Heart left ventricle (tissue), 16 donors: Measurements from ENCODE around the gene RBBP5. TPM values are rescaled to one million over a fixed set of nuclear protein-coding genes. Genes with fewer than 3 reads are reported as not detected.

Source experiments
- ATAC-seq, 4 donors: fragments of 200-7000 bp; cut with Tn5 transposase; one replicate each; pipeline ENCODE4 v1.9.1; 2020 to 2022; ENCODE audit warnings: moderate library complexity in 4 of 4, mild to moderate bottlenecking in 3 of 4, moderate number of reproducible peaks in 1 of 4
- DNase-seq, 5 donors: peaks; one replicate each; pipeline ENCODE4 v3.0.0-alpha.2; 2020
- H3K27ac ChIP-seq, 12 donors: fragments of 200-600 bp; sonication (generic) in 4 of 12; one replicate each; pipeline versions ENCODE4 v1.5.0 to v1.8.0; 2016 to 2022; ENCODE audit warnings: mild to moderate bottlenecking in 2 of 12
- H3K27me3 ChIP-seq, 9 donors: fragments of 200-600 bp; sonication (generic) in 2 of 9; one replicate each; pipeline versions ENCODE4 v1.5.1 to v1.8.0; 2016 to 2022; ENCODE audit warnings: mild to moderate bottlenecking in 3 of 9
- H3K36me3 ChIP-seq, 9 donors: fragments of 200-600 bp; sonication (generic) in 2 of 9; one replicate each; pipeline versions ENCODE4 v1.5.0 to v1.8.0; 2018 to 2022; ENCODE audit warnings: mild to moderate bottlenecking in 2 of 9
- H3K4me1 ChIP-seq, 12 donors: fragments of 200-600 bp; sonication (generic) in 4 of 12; one replicate each; pipeline versions ENCODE4 v1.5.0 to v1.8.0; 2016 to 2022; ENCODE audit warnings: mild to moderate bottlenecking in 3 of 12
- H3K4me3 ChIP-seq, 12 donors: fragments of 200-600 bp; sonication (generic) in 4 of 12; one replicate each; pipeline versions ENCODE4 v1.5.0 to v1.8.0; 2017 to 2022; ENCODE audit warnings: mild to moderate bottlenecking in 9 of 12, moderate library complexity in 4 of 12
- H3K9me3 ChIP-seq, 12 donors: fragments of 200-600 bp; sonication (generic) in 4 of 12; one replicate each; pipeline versions ENCODE4 v1.5.0 to v1.8.0; 2016 to 2022; ENCODE audit warnings: mild to moderate bottlenecking in 1 of 12
- POLR2A ChIP-seq, 2 donors: fragments of 450-650 bp; IDR thresholded peaks; one replicate each; pipeline ENCODE4 v1.6.1; 2017; ENCODE audit warnings: antibody characterized with exemption in 2 of 2, mild to moderate bottlenecking in 2 of 2, moderate library complexity in 2 of 2
- WGBS, 4 donors: extraction: QIAGEN DNeasy Blood & Tissue Kit in 2 of 4; methylation state at CpG; one replicate each; pipeline versions ENCODE4 v1.1.5 to v1.1.7; 2013 to 2018; 5-methylcytosine and 5-hydroxymethylcytosine counted together
- intact Hi-C, 10 donors: fragments of 100-400 bp; cut with DNase I; formaldehyde crosslinking; loops; one replicate each; pipeline versions ENCODE4 v1.11.1 to v1.14.2; 2022
- polyA plus RNA-seq, 2 donors: library from polyadenylated mRNA; stranded (reverse); fragments of 200-250 nt; gene quantifications; one replicate each; pipeline ENCODE4 v1.2.3, GENCODE V29; 2013
- total RNA-seq, 9 donors: library from RNA; depleted of rRNA in 2 of 9; stranded (reverse); fragments of >200 nt in 2 of 9; fragmentation: NEBNext Ultra II Directional in 3 of 9; extraction: Animal tissue kit (Norgen Biotek cat#: 25700) in 3 of 9; gene quantifications; one replicate each; pipeline versions ENCODE4 v1.1.0 to v1.2.4, GENCODE V29; 2016 to 2023
- TF ChIP-seq, protein P1 (sequence below), 12 donors: fragments of 200-600 bp; sonication (generic) in 4 of 12; IDR thresholded peaks; one replicate each; pipeline versions ENCODE4 v1.5.0 to v1.8.0; 2018 to 2022; ENCODE audit warnings: antibody characterized with exemption in 12 of 12, mild to moderate bottlenecking in 5 of 12
- donor health status: ischemic (EF 13 %, LVEDD 7.1; RV severe dilation, severe dysfunction).
- donor health status: healthy with polysubstance abuse.
- donor health status: DM: no; HTN: yes; CAD: no.
- donor health status: DM: no; HTN: no; CAD: no.
- donor health status: ischemic (EF 25% LVEDD 6.9; RV normal size, moderate dysfunction).
- donor health status: ischemic (EF 25% LVEDD 5.7; RV mildly dilated, moderate dysfunction).
- donor health status: healthy.
- donor health status: DM: yes; HTN: yes; CAD: no.
- donor health status: ischemic (EF 35%, LVEDD 5.7; RV mildly dilated, moderate dysfunction).
- donor health status: nonischemic (EF 11% LVEDD 7.7; RV severe dilation, severe dysfunction).
- donor health status: DM: yes; HTN: yes; CAD: no.
- donor health status: PGD.
- donor health status: ischemic (EF 29% LVEDD 5.4; RV normal size, mild dysfunction).
- donor health status: nonischemic (EF 23%, LVEDD 6.1; RV moderate dilation, normal function).

Gene RBBP5
- total and polyA plus RNA-seq, 11 donors: 3.8 to 12.1 (median 9.5) TPM

DNA sequence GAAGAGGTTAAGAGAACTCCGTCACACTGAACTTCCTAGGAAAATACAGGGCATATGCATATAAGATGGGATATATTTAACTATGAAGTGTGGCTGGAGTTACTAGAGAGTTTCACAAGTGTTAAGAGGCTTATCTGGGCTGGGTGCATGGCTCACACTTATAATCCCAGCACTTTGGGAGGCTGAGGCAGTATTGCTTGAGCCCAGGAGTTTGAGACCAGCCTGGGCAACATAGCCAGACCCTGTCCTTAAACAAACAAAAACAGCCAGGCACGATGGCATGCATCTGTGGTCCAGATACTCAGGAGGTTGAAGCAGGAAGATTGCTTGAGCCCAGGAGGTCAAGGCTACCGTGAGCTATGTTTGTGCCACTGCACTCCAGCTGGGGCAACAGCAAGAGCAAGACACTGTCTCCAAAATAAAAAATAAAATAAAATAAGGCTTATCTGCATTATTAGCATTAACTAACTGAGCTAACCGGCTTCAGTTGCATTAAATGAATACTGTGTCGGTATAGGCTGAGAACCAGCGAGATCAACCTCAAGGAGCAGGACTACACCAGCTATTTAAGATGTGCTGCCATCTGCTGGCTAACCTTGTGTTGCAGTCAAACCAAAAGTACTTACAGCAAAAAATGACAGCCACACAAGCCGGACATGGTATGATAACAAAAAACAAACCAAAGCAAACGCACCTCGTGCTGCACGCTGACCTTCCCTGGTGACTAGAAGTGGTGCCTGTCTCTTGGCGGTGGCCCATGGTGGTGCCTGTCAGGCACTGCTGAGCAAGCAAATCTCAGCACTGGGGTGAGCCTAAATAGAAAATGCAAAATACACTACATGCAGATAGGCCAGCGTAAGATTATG, 19.7 kb upstream of the RBBP5 start:
- TF ChIP-seq POLR2A (IDR thresholded peaks at IDR 0.05): no peak
- TF ChIP-seq, protein P1, sequence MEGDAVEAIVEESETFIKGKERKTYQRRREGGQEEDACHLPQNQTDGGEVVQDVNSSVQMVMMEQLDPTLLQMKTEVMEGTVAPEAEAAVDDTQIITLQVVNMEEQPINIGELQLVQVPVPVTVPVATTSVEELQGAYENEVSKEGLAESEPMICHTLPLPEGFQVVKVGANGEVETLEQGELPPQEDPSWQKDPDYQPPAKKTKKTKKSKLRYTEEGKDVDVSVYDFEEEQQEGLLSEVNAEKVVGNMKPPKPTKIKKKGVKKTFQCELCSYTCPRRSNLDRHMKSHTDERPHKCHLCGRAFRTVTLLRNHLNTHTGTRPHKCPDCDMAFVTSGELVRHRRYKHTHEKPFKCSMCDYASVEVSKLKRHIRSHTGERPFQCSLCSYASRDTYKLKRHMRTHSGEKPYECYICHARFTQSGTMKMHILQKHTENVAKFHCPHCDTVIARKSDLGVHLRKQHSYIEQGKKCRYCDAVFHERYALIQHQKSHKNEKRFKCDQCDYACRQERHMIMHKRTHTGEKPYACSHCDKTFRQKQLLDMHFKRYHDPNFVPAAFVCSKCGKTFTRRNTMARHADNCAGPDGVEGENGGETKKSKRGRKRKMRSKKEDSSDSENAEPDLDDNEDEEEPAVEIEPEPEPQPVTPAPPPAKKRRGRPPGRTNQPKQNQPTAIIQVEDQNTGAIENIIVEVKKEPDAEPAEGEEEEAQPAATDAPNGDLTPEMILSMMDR (IDR thresholded peaks at IDR 0.05): peak; percentile 68 to 87 (median 78)
- intact Hi-C loops: loop anchor here (2.0 to 10.0 kb wide), 7 partner anchors 111 to 164 kb away; no protein-coding TSS in a partner anchor

DNA sequence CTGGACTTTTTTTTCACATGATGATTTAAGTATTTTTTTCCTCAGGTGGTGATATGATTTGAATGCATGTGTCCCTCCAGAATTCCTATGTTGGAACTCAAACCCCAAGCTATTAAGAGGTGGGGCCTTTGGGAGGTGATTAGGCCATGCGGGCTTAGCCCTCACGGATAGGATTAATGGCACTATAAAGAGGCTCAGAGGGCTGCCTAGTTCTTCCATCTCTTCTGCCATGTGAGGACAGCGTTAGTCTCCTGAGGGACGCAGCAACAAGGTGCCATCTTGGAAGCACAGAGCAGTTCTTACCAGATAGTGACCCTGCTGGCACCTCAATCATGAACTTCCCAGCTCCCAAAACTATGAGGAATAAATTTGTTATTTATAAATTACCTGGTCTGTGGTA, 18.3 kb upstream of the RBBP5 start:
- intact Hi-C loops: loop anchor here (5.0 to 10.0 kb wide), 6 partner anchors 112 to 163 kb away; no protein-coding TSS in a partner anchor
- 92 to 94% (median 94%) methylated on average over 4 of the region's 4 CpGs for WGBS, 4 donors

More for the DNA sequence above, 19.7 kb upstream of the RBBP5 start:
- 18 to 22% (median 19%) methylated on average over 12 of the region's 12 CpGs for WGBS, 4 donors
- H3K27me3 ChIP-seq: no peaks in the 10 kb centered on the region
- peaks cover 0 to 27% (median 10%) of the 10 kb centered on the region in 12 donors for H3K4me1 ChIP-seq
- DNase-seq: peak; percentile 53 to 80 (median 64)
- no peaks in the 10 kb centered on the region for H3K9me3 ChIP-seq
- peak; percentile 72 to 85 (median 78) for ATAC-seq
- peak overlapping the region in 3 of 12 donors; percentile 10 to 13 (median 13) for H3K4me3 ChIP-seq
- H3K36me3 ChIP-seq: peaks cover 0 to 10% (median 3%) of the 10 kb centered on the region in 9 donors
- H3K27ac ChIP-seq: peak overlapping the region in 1 of 12 donors; percentile 14

DNA sequence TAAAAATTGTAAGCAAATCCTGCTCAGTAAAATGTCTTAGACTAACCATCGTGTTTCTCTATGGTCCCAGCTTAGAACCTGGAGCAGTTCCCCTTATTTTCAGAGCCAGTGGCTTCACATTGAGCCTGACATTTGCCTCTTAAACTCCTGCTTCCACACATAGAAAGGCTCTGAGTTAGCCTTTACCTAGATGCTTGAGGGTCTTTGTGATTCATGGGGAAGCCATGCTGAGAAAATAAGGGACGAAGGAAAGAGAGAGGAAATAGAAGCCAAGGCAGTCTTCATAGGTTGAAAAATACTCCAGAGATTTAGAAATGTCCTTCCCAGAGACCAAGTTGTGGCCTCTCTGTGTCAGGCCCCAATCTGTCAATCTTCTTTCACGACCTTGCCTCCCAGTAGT, 16.1 kb upstream of the RBBP5 start:
- Histone ChIP-seq H3K36me3 (no peaks in the 10 kb centered on the region), H3K4me3 (no peak overlapping the region), H3K27me3 (no peaks in the 10 kb centered on the region), H3K27ac (no peak overlapping the region), H3K4me1 (peaks cover 0 to 12% (median 7%) of the 10 kb centered on the region in 12 donors), H3K9me3 (no peaks in the 10 kb centered on the region)
- intact Hi-C loops: no loop called here
- ATAC-seq (no peak), DNase-seq (no peak)
- WGBS, 4 donors: 74 to 77% (median 76%) methylated on average over 3 of the region's 3 CpGs
- TF ChIP-seq POLR2A (IDR thresholded peaks at IDR 0.05): no peak
- TF ChIP-seq, protein P1 (IDR thresholded peaks at IDR 0.05): no peak

More for the DNA sequence above, 18.3 kb upstream of the RBBP5 start:
- Histone ChIP-seq H3K4me3 (no peak overlapping the region), H3K4me1 (peaks cover 0 to 27% (median 10%) of the 10 kb centered on the region in 12 donors), H3K27ac (no peak overlapping the region), H3K36me3 (no peaks in the 10 kb centered on the region), H3K27me3 (no peaks in the 10 kb centered on the region), H3K9me3 (no peaks in the 10 kb centered on the region)
- DNase-seq: no peak
- TF ChIP-seq, protein P1 (IDR thresholded peaks at IDR 0.05): no peak
- no peak for TF ChIP-seq POLR2A (IDR thresholded peaks at IDR 0.05)
- ATAC-seq: no peak

DNA sequence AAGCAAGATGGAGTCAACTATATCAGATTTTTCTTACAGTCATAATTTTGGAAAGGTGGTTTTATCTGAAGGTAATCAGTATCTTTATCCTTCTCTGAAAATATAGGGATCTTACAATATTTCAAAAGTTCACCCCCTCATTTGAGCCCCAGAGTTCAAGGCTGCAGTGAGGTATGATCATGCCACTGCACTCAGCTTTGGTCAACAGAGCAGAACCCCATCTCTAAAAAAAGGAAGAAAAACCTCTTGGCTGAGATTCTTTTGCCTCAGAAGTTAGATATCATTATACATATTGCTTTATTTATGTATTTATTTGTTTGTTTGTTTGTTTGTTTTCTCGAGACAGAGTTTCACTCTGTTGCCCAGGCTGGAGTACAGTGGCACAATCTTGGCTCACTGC, 11.5 kb upstream of the RBBP5 start:
- no peaks in the 10 kb centered on the region for H3K36me3 ChIP-seq
- no peak for ATAC-seq
- WGBS, 4 donors: 71 to 79% (median 72%) methylated on average over 1 of the region's 1 CpG

More for the DNA sequence above, 11.5 kb upstream of the RBBP5 start:
- no peak overlapping the region for H3K4me3 ChIP-seq
- no peaks in the 10 kb centered on the region for H3K4me1 ChIP-seq
- H3K9me3 ChIP-seq: no peaks in the 10 kb centered on the region
- intact Hi-C loops: no loop called here
- no peak for TF ChIP-seq POLR2A (IDR thresholded peaks at IDR 0.05)
- TF ChIP-seq, protein P1 (IDR thresholded peaks at IDR 0.05): no peak
- no peak overlapping the region for H3K27ac ChIP-seq
- no peaks in the 10 kb centered on the region for H3K27me3 ChIP-seq
- no peak for DNase-seq
